Stimulated activated effector memory CD8-positive, alpha-beta T cell treated with anti-CD3 and anti-CD28 coated beads, Interleukin-12 subunit alpha, Interleukin-12 subunit beta, amount 100 ng/mL, for 72 hours (primary cell): ENCODE measurements around the gene L1TD1.
"Not testable (repeated sequence)": the region's sequence is repeated elsewhere in the genome, so short reads cannot be mapped to it uniquely, and the experiment has no call there.

ENCODE experiments used
- ATAC-seq: fragments of 150-1000 bp; cut with Tn5 transposase; 2 replicates; pipeline ENCODE4 v1.10.0; 2021
- DNase-seq, 2 donors: peaks; one replicate each; pipeline ENCODE4 v3.0.0; 2021 to 2022; ENCODE audit warnings: low spot score in 2 of 2
- H3K27ac Mint-ChIP-seq: one replicate; pipeline ENCODE4 v1.8.0; 2022; ENCODE audit warnings: mild to moderate bottlenecking, mixed read lengths
- H3K36me3 Mint-ChIP-seq: one replicate; pipeline ENCODE4 v1.8.0; 2022; ENCODE audit warnings: mild to moderate bottlenecking, mixed read lengths
- H3K4me1 Mint-ChIP-seq: one replicate; pipeline ENCODE4 v1.8.0; 2022; ENCODE audit warnings: mixed read lengths
- H3K4me3 Mint-ChIP-seq: one replicate; pipeline ENCODE4 v1.8.0; 2022; ENCODE audit warnings: mild to moderate bottlenecking, mixed read lengths
- H3K9me3 Mint-ChIP-seq: one replicate; pipeline ENCODE4 v1.8.0; 2022; ENCODE audit warnings: mixed read lengths

Gene L1TD1

GRCh38 chr1:62185233-62185632, 9.4 kb upstream of the L1TD1 start:
- H3K27ac Mint-ChIP-seq, H3K4me1 Mint-ChIP-seq, H3K36me3 Mint-ChIP-seq, H3K4me3 Mint-ChIP-seq, H3K9me3 Mint-ChIP-seq, DNase-seq, ATAC-seq: not testable (repeated sequence)

GRCh38 chr1:62185677-62186076, 9.0 kb upstream of the L1TD1 start:
- DNase-seq (no peak), ATAC-seq (no peak)
- Mint-ChIP-seq H3K27ac (no peak overlapping the region), H3K4me1 (no peaks in the 10 kb centered on the region), H3K9me3 (no peaks in the 10 kb centered on the region), H3K4me3 (no peak overlapping the region), H3K36me3 (no peaks in the 10 kb centered on the region)

- no peak overlapping the region for H3K4me3 Mint-ChIP-seq
- ATAC-seq (no peak), DNase-seq (no peak)
- no peaks in the 10 kb centered on the region for H3K36me3 Mint-ChIP-seq
- H3K27ac Mint-ChIP-seq: no peak overlapping the region
- no peaks in the 10 kb centered on the region for H3K4me1 Mint-ChIP-seq
- no peaks in the 10 kb centered on the region for H3K9me3 Mint-ChIP-seq
Observed at GRCh38 chr1:62187548-62187947, 7.1 kb upstream of the L1TD1 start.

GRCh38 chr1:62188111-62188510, 6.5 kb upstream of the L1TD1 start:
- no peaks in the 10 kb centered on the region for H3K4me1 Mint-ChIP-seq
- H3K27ac Mint-ChIP-seq: no peak overlapping the region
- ATAC-seq: no peak

GRCh38 chr1:62196086-62196690, 1.5 kb downstream of the L1TD1 start:
- no peaks in the 10 kb centered on the region for H3K36me3 Mint-ChIP-seq
- H3K9me3 Mint-ChIP-seq: no peaks in the 10 kb centered on the region
- no peak overlapping the region for H3K27ac Mint-ChIP-seq
- H3K4me1 Mint-ChIP-seq: no peaks in the 10 kb centered on the region
- ATAC-seq (no peak), DNase-seq (no peak)
- no peak overlapping the region for H3K4me3 Mint-ChIP-seq

More at GRCh38 chr1:62188111-62188510, 6.5 kb upstream of the L1TD1 start:
- no peak for DNase-seq
- Mint-ChIP-seq H3K36me3 (no peaks in the 10 kb centered on the region), H3K4me3 (no peak overlapping the region), H3K9me3 (no peaks in the 10 kb centered on the region)

GRCh38 chr1:62198069-62198780, 3.6 kb downstream of the L1TD1 start:
- DNase-seq (no peak), ATAC-seq (no peak)
- H3K27ac Mint-ChIP-seq: no peak overlapping the region
- no peaks in the 10 kb centered on the region for H3K4me1 Mint-ChIP-seq
- H3K4me3 Mint-ChIP-seq: no peak overlapping the region
- no peaks in the 10 kb centered on the region for H3K9me3 Mint-ChIP-seq
- no peaks in the 10 kb centered on the region for H3K36me3 Mint-ChIP-seq

GRCh38 chr1:62198781-62199125, 4.1 kb downstream of the L1TD1 start:
- Mint-ChIP-seq H3K27ac (no peak overlapping the region), H3K4me1 (no peaks in the 10 kb centered on the region), H3K9me3 (no peaks in the 10 kb centered on the region), H3K36me3 (no peaks in the 10 kb centered on the region), H3K4me3 (no peak overlapping the region)
- DNase-seq (no peak), ATAC-seq (no peak)

- no peaks in the 10 kb centered on the region for H3K4me1 Mint-ChIP-seq
- no peaks in the 10 kb centered on the region for H3K36me3 Mint-ChIP-seq
- ATAC-seq: no peak
- DNase-seq: no peak
- no peak overlapping the region for H3K4me3 Mint-ChIP-seq
- peaks cover 15% of the 10 kb centered on the region for H3K9me3 Mint-ChIP-seq
- no peak overlapping the region for H3K27ac Mint-ChIP-seq
Observed at GRCh38 chr1:62207187-62207586, 12.5 kb downstream of the L1TD1 start.

GRCh38 chr1:62208087-62208486, 13.4 kb downstream of the L1TD1 start:
- DNase-seq: no peak
- H3K9me3 Mint-ChIP-seq: peaks cover 15% of the 10 kb centered on the region
- no peak overlapping the region for H3K4me3 Mint-ChIP-seq
- H3K4me1 Mint-ChIP-seq: no peaks in the 10 kb centered on the region
- ATAC-seq: no peak
- H3K27ac Mint-ChIP-seq: no peak overlapping the region
- H3K36me3 Mint-ChIP-seq: no peaks in the 10 kb centered on the region

GRCh38 chr1:62208970-62209369, 14.3 kb downstream of the L1TD1 start:
- Mint-ChIP-seq H3K36me3 (no peaks in the 10 kb centered on the region), H3K4me1 (no peaks in the 10 kb centered on the region), H3K4me3 (no peak overlapping the region), H3K27ac (no peak overlapping the region), H3K9me3 (peaks cover 15% of the 10 kb centered on the region)
- ATAC-seq: no peak
- no peak for DNase-seq

GRCh38 chr1:62209931-62210595, 15.4 kb downstream of the L1TD1 start:
- DNase-seq (no peak), ATAC-seq (no peak)
- H3K36me3 Mint-ChIP-seq: no peaks in the 10 kb centered on the region
- peaks cover 15% of the 10 kb centered on the region for H3K9me3 Mint-ChIP-seq
- H3K4me1 Mint-ChIP-seq: no peaks in the 10 kb centered on the region
- no peak overlapping the region for H3K4me3 Mint-ChIP-seq
- H3K27ac Mint-ChIP-seq: no peak overlapping the region

GRCh38 chr1:62210960-62211359, 16.3 kb downstream of the L1TD1 start:
- no peak overlapping the region for H3K27ac Mint-ChIP-seq
- peaks cover 15% of the 10 kb centered on the region for H3K9me3 Mint-ChIP-seq
- ATAC-seq: no peak
- H3K4me1 Mint-ChIP-seq: no peaks in the 10 kb centered on the region
- H3K4me3 Mint-ChIP-seq: no peak overlapping the region
- no peaks in the 10 kb centered on the region for H3K36me3 Mint-ChIP-seq
- DNase-seq: no peak

GRCh38 chr1:62212411-62212810, 17.8 kb downstream of the L1TD1 start:
- Mint-ChIP-seq H3K36me3 (no peaks in the 10 kb centered on the region), H3K9me3 (peaks cover 12% of the 10 kb centered on the region), H3K4me1 (no peaks in the 10 kb centered on the region), H3K27ac (no peak overlapping the region), H3K4me3 (no peak overlapping the region)
- DNase-seq (no peak), ATAC-seq (no peak)

GRCh38 chr1:62213075-62213914, 18.6 kb downstream of the L1TD1 start:
- DNase-seq: no peak
- H3K27ac Mint-ChIP-seq: no peak overlapping the region
- no peak for ATAC-seq
- H3K36me3 Mint-ChIP-seq: no peaks in the 10 kb centered on the region
- H3K9me3 Mint-ChIP-seq: peaks cover 12% of the 10 kb centered on the region
- H3K4me1 Mint-ChIP-seq: no peaks in the 10 kb centered on the region
- no peak overlapping the region for H3K4me3 Mint-ChIP-seq

GRCh38 chr1:62218604-62219003, 24.0 kb downstream of the L1TD1 start:
- Mint-ChIP-seq H3K4me3 (no peak overlapping the region), H3K9me3 (no peaks in the 10 kb centered on the region), H3K4me1 (no peaks in the 10 kb centered on the region), H3K27ac (no peak overlapping the region), H3K36me3 (no peaks in the 10 kb centered on the region)
- ATAC-seq: no peak
- no peak for DNase-seq
